NCI-H128 (cell line): ENCODE measurements around the gene TMEM91.
"Not testable (repeated sequence)": the region's sequence is repeated elsewhere in the genome, so short reads cannot be mapped to it uniquely, and the experiment has no call there.

Experiments
- DNase-seq: peaks from one replicate; lab custom pipeline; 2025; ENCODE audit not compliant: unreplicated experiment; lab: John Stamatoyannopoulos, UW

The TMEM91 gene

DNA sequence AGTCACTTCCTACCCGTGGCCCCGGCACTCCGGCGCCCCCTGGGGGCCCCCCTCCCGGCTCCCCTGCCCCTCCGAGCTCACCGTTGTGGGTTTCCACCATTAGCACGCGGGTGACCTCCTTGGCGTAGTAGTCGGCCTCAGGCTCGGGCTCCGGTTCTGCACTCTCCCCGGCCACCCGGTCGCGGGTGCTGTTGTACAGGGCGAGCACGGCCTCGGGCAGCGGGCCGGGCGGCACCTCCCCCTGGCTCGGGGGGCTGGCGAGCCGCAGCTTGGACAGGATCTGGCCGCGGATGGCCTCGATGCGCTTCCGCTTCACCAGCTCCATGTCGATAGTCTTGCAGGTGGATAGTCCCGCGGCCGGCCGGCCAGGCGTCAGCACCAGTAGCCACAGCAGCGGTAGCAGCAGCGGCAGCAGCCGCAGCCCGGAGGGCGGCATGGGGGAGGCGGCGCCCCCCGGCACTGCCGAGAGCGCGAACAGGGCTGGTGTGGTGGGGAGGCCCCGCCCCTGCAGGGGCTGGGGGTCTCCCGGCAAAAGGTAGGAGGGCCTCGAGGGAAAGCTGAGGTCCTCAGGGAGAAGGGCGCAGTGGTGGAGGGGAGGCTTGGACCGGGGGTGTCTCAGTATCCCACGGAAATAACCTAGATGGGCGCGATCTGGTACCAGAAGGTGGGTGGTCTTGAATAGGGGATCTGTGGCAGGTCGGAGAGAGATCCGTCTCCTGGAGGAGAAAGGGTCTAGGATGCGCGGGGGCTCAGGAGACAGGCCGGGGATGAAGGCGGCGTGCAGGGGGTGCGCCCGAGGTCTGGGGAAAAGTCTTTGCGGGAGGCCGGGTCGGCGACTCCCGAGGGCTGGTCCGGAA is 23.5 kb upstream of the TMEM91 start:
- DNase-seq: no peak

DNA sequence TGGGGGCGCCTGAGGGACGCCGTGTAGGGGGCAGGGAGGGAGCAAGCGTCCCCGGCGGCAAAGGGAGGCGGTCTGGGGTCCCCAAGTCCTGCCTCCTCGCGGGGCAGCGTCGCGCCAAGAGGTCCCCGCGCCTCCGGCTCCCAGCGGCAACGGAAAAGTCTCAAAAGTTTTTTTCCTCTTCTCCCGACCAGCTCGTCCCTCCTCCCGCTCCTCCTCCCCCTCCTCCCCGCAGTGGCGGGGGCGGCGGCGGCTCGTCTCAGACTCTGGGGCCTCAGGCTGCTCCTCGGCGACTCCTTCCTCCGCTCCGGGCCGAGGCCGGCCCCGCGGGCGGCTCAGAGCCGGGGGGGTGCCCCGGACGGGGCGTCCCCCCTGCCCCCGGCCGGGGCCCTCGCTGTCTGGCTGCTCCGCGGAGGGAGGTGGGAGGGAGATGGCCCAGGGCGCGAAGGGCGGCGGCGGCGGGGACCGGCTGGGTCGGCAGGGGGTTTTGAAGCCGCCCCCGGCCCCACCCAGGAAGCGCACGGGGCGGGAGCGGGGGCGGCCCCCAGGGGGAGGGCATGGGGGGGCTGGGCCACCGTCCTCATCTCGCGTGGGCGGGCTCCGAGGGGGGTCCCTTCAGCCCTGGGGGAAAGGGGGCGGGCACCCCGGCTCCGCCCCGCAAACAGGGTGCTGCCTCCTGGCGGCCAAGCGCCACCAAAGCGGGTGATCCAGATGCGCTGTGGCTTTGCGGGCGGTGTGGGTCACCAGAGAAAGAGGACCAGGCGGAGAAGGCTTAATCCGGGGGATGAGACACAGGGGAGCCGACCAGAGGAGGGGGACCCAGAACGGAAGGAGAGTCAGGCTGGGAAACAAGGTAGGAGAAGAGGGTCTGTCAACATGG is 22.6 kb upstream of the TMEM91 start, which contains the start of gene TGFB1:
TGFB1 (minus strand) TSS at position 457 of the 877 bp plus-strand sequence. CDS start 878 bp downstream, outside the sequence.
- DNase-seq: no peak

DNA sequence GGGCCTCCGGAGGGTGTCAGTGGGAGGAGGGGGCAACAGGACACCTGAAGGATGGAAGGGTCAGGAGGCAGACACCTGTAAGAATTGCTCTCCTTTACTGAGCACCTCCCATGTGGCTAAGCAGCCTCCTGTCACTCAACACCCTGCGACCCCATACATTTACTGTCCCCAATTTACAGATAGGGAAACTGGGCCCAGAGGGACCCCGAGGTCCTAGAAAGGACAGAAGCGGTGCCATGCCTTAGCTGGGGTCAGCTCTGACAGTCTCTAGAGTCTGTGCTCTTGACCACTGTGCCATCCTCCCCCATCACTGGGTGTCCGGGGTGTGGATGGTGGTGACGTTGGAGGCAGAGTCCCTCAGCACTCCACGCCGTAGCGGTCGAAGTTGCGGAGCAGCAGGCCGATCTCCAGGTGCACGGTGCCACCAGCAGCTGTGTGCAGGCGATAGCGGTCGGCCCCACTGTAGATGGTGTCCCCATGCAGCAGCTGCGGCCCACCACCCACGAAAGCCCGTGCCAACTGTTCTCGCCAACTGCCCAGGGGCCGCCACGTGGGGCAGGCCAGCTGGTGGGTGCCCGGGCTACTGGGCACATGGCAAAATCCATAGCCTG is 21.9 kb upstream of the TMEM91 start:
- DNase-seq: no peak

DNA sequence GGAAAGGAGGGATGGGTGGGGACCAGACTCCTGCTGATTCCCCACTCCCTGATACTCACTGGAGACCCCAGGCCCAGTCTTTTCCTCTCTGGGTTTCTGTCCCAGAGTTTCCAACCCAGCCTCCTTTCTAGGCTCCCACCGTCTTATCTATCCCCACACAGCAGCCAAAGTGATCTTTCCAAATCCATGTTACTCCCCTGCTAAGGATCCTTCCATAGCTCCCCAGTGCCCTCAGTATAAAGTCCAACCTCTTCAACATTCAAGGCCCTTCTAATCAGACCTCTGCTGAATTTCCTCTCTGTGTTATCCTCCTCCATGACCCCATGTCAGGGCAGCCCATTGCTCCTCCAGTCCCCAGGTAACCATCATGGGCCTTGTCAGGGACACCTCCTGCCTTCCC is 21.3 kb upstream of the TMEM91 start:
- no peak for DNase-seq

DNA sequence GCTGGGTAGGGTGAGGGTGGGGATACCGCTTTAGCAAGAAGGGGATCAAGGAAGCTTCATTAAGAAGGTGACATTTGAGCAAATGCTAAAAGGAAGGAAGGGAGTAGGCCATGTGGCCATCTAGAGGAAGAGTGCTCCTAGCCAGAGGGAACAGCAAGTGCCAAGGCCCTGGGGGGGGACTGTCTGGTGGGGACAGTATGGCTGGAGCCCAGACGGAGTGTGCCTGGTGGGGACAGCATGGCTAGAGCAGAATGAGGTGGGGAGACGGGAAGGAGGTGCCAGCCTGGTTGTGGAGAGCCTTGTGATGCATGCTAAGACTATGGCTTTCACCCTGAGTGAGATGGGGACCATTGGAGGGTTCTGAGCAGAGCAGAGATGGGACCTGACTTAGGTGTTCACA is 20.5 kb upstream of the TMEM91 start:
- no peak for DNase-seq

DNA sequence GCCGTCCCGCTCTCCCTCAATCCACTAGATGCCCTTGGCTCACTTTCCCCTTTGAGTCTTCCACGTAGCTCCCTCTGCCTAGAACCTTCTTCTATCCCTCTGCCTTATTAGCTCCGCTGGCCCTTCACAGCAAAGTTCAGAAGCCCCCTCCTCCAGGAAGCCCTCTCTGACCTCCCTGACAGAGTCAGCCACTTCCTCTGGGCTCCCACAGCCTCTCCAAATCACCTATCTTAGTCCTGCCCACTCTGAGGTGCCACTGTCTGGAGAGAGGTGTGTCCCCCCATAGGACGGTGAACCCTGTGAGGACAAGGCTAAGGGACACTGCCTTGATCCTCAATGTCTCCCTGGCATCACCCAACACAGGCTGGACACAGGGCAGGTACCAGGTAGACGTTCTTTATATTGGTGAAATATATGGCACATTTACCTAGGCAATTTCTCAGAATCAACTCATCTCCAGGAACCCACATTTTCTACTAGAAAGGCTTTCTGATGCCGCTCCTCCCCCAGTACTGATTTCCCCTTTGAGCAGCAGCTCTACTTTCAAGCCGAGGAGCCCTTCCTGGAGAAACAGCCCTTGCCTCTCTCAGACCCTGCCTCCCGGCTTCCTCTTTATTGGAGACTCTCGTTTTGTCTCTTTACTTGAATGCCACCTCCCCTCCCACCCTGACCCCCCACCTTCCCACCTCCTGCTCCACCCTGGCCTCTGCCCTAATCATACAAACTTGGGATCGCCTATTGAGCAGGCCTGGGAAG is 19.2 kb upstream of the TMEM91 start:
- DNase-seq: no peak

DNA sequence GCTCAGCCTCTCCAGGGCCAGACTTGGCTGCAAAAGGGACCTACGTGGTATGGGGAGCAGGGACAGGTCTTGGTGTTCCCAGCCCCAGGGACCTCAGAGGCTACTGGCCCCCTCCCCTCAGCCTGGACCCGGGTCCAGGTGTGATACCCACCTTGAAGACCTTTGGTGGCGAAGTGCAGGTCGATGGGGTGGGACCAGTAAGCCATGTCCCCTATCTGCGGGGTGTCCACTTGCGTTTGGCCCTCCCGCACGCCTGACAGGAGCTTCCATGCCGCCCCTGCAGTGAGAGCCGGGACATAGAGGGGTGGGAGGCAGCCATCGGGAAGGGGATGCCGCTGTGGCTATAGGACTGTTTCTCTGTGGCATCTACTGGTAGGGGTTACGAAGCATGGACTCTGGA is 18.6 kb upstream of the TMEM91 start:
- no peak for DNase-seq

DNA sequence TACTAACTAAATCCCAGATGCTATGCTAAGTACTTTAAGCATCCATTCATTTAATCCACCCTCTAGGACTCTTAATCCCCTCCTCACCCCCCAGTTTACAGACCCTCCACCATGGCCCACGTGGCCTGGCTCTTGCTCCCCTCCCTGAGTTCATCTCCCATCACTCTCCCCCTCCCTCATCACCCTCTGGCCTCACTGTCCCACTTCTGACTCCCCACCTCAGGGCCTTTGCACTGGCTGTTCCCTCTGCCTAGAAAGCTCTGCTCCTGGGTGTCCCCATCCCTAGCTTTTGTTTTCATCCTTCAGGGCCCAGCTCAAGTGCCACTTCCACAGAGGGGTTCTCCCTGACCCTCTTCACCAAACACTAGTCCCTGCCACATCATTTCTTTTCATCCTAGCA is 16.6 kb upstream of the TMEM91 start:
- DNase-seq: no peak

DNA sequence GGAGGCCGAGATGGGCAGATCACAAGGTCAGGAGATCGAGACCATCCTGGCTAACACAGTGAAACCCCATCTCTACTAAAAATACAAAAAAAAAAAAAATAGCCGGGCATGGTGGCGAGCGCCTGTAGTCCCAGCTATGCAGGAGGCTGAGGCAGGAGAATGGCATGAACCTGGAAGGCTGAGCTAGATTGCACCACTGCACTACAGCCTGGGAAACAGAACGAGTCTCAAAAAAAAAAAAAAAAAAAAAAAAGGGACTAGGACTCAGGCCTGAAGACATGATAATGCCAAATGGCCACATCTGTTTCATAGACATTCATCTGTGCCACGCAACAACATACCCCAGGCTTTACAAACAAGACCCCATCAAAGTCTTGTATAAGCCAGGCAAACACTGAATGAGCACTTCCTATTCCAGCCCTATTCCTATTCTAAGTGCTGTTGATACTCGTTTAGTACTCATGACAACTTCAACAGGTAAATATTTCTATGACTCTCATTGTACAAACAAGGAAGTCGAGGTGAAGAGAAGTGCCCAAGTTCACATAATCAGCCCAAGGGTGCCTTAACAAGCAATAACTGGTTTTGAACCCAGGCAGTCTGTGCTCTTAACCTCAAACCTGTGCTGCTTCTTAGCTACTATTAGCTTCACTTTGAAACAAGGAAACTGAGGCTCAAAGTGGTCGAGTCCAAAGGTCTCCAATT is 14.0 kb upstream of the TMEM91 start:
- DNase-seq: no peak

DNA sequence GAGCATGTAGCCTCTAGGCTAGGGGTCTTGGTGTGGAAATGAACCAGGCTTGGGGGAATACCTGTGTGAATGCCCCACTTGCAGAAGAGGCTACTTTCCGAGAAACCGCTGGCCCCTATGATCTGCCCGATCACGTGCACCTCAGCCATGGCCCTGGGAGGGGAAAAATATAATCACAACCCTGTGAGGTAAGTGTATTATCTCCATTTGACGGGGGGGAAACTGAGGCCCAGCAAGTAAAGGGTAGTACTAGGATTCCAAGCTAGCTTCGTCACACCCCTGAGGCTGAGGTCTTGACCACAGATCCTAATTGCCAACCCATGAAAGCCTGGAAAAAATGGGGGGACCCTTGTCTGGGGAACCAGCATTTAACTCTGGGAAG is 13.0 kb upstream of the TMEM91 start:
- no peak for DNase-seq

DNA sequence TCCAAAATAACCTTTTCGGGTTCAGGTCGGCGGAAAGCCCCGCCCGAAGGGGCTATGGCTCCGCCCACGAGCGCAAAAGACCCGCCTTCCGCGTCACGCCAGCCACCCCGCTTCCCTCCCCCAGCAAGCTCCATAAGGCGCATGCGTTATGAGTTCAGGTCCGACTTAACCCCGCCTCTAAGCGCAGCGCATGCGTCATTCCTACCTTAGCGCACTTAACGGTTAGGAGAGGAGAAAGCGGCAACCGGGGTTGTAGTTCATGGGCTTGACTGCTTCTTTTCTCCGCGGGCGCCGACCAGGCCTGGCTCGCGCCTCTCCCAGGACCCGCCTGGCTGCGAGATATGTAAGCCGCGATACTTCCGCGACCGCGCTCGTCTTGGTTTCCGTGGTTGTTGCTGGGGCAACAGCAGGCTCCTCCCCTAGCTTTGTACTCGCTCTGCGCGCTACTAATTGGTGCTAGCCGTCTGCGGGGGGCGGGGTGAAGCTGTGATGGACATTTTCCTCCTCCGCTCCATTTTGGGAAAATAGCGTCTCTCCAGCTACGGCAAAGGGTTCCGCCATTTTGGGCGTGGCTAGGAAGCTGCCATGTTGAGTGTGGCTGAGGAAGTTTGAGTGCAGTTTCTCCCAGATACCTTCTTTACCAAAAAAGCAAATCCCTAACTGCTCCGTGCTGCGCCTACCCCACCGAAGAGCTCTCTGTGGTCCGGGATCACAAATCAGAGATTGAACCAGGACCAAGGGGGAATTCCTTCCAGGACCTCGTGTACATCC is 12.4 kb upstream of the TMEM91 start, which contains the start of gene B9D2:
B9D2 (minus strand) TSS at position 397 of the 771 bp plus-strand sequence. CDS start 630 bp downstream, outside the sequence.
- peak; percentile 97 for DNase-seq

DNA sequence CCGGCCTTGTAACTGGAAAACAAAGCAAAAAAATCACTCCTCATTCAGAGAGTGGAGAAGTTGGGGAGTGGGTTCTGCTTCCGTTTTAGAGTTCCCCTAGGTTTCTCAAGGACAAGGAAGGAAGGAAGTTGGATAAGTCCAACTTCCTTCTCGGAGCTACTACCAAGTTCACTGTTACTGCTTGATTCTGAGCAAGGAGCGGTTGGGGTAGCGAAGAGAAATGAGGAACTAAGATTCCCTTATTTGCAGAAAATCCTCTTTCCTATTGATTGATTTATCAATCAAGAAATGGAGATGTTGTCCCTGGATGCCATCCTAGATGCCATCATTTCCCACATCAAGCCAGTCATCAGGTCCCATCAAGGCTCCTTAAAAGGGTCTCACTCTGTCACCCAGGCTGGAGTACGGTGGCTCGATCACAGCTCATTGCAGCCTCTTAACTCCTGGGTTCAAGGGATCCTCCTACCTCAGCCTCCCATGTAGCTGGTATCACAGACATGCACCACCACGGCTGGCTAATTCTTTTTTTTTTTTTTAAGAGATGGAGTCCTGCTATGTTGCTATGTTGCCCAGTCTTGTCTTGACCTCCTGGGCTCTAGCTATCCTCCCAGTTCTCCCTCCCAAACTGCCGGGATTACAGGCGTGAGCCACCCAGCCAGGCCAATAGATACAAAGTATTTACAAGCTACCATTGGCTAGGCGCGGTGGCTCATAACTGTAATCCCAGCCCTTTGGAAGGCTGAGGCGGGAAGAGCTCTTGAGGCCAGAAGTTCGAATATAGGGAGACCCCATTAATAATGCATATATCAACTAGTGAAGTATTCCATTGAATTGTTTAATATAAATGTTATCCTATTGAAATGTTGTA is 11.6 kb upstream of the TMEM91 start:
- DNase-seq: no peak

DNA sequence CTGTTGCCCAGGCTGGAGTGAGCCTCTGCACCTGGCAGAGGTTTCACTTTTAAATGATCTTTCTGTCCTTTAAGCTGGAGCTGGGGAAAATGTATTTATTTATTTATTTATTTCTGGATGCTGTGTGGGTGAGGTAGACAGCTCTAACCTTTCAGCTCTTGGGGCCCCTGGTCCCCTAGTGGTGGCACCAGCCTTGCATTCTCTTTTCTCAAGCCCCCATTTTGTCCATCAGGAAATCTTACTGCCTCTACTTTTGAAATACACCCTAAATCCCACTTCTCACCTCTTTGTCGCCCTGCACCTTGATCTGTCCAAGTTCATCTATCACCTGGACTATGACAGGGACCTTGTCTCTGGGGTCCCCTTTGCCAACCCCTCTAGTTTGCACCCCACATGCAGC is 10.2 kb upstream of the TMEM91 start:
- DNase-seq: no peak

DNA sequence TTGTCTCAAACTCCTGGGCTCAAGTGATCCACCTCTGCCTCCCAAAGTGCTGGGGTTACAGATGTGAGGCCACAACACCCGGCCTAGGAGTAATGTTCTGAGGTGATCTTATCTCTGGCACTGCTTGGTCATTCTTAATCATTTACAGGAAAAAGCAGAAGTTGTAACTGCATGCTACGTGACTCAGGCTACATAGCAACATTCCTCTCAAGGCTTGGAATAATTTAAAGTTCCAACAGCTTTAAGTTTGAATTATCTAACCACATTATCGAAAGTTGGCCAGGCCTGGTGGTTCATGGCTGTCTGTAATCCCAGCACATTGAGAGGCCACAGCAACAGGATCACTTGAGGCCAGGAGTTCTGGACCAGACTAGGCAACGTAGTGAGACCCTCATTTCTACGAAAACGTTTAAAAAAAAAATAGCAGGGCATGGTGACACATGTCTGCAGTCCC is 8.5 kb upstream of the TMEM91 start:
- no peak for DNase-seq

DNA sequence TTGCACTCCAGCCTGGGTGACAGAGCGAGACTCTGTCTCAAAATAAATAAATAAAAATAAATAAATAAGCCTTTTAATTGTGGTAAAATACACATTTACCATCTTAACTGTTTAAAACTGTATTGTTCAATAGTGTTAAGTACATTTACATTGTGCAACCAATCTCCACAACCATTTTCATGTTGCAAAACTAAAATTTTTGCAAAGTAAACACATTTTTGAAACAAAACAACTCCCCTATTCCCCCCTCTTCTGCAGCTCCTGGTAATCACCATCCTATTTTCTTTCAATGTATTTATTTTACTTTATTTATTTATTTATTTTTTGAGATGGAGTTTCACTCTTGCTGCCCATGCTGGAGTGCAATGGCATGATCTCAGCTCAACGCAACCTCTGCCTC is 6.6 kb upstream of the TMEM91 start:
- DNase-seq: no peak

DNA sequence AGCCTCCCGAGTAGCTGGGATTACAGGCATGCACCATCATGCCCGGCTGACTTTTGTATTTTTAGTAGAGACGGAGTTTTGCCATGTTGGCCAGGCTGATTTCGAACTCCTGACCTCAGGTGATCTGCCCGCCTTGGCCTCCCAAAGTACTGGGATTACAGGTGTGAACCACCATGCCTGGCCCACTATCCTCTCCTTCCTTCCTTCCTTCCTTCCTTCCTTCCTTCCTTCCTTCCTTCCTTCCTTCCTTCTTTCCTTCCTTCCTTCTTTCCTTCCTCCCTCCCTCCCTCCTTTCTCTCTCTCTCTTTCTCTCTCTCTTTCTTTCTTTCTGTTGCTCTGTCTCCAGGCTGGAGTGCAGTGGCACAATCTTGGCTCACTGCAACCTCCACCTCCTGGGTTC is 5.2 kb upstream of the TMEM91 start:
- DNase-seq: not testable (repeated sequence)

DNA sequence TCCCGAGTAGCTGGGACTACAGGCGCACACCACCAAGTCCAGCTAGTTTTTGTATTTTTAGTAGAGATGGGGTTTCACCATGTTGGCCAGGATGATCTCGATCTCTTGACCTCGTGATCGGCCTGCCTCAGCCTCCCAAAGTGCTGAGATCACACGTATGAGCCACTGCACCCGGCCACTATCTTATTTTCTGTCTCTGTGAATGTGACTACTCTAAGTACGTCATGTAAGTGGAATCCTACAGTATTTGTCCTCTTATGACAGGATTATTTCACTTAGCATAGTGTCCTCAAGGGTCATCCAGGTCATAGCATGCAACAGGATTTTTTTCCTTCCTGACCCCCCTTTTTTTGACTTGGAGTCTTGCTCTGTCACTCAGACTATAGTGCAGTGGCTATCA is 4.8 kb upstream of the TMEM91 start:
- no peak for DNase-seq

DNA sequence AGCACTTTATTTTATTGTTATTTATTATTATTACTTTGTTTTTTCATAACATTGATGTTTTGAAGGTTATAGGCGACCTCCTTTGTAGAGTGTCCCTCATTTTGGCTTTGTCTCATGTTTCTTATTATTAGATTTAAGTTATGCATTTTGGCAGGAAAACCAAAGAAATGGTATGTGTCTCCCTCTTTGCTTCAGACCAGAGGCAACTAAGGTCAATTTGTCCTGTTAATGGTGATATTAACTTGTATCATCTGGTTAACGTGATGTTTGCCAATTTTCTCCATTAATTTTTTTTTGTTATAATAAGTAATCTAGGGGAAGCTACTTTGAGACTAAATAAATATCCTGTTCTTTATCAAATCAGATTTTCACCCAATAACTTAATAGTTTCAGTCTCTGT is 3.8 kb upstream of the TMEM91 start:
- no peak for DNase-seq
